Measurements from ENCODE around the gene C1orf50.
"Not testable (repeated sequence)": the region's sequence is repeated elsewhere in the genome, so short reads cannot be mapped to it uniquely, and the experiment has no call there.

The C1orf50 gene

DNA sequence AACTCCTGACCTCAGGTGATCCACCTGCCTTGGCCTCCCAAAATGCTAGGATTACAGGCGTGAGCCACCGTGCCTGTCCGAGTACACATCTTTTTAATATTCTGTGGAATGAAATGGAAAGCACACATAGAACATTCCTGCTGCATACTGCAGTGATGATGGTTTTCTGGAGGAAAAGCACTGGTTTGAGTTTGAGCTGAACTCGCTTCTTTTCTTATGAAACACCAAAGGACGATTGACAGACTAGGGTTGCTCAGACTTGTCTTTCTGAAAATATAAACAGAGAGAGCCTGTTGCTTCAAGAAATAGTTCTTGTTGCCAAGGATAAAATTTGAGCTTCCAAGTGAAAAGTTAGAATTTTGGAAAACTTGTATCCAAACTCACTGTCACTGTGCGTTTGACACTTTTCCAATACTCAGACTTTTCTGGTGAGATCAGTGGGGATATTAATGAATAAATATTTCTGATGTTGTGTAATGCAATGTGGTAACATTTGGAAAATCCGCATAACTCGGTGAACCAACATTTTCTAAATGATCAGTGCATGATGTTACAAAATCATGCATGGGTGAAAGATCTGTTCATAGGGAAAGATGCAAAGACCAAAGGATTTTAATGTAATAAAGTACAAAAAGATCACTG, 34.9 kb downstream of the C1orf50 start:
- no peak for DNase-seq (ENCODE audit: low spot score)

DNA sequence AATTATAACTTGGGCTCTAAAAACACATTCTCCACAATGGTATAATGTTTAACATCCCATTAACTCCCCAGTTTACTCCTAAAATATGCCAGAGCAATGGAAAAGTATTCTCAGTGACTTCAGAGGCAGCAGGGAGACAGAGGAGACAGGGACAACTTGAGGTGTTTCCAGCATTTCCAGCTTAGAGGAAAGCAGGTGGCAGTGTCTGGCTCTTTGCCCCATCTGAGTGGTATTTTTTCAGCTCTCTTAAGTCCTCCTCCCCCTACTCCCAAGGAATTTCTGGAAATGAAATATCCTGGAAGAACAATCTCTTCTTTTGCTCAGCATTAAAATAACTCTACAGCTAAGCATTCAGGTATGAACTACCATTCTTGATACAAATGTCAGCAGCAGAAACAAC, 39.1 kb downstream of the C1orf50 start:
- DNase-seq (ENCODE audit: low spot score): no peak

DNA sequence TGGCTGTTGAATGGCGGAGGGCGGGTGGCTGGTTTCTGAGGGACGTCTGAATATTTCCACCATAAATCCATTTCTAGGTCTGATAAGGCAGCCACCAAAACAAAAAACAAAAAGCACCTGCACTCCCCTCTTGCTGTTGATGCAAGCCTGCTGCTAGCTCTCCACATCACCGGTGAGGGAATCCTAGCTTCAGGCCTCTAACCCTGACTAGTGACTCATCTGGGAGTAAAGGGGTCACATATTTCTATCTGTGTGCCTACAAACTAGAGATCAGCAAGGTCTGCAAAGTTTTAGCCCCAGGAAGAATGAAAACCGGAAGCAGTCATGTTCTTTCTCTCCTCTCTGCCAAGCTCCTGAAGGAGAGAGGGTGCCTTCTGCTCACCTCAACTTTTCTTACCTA, 39.5 kb downstream of the C1orf50 start:
- no peak for DNase-seq (ENCODE audit: low spot score)

DNA sequence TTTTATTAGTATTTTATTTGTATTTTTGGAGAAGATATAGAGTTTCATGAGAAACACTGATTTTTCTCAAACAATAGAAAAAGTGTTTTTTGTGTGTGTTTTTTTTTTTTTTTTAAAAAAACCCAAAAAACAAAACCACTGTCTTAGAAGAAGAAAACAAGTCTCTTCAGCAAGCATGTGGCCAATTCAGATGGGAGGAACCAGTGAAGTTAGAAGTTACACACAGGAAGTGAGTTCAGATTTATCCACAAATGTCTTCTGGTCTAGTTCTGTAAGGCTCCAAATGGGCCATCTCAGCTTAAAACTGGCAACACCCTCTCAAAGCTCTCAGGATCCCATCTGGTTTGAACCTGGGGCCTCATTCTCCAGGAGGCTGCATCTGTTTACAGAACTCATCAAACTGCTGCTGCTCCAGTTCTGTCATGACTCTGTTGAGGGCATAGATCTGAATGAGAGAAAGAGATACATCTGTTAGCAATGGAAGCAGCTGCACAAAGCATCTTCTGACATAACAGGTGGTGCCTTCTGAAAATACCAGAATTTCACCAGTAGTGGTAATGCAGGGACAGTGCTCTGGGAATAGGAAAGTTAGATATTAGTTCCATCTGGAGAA, 40.1 kb downstream of the C1orf50 start:
- no peak for DNase-seq (ENCODE audit: low spot score)

DNA sequence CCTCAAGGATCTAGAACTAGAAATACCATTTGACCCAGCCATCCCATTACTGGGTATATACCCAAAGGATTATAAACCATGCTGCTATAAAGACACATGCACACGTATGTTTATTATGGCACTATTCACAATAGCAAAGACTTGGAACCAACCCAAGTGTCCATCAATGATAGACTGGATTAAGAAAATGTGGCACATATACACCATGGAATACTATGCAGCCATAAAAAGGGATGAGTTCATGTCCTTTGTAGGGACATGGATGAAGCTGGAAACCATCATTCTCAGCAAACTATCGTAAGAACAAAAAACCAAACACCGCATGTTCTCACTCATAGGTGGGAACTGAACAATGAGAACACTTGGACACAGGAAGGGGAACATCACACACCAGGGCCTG, 47.8 kb downstream of the C1orf50 start:
- not testable (repeated sequence) for DNase-seq (ENCODE audit: low spot score)

DNA sequence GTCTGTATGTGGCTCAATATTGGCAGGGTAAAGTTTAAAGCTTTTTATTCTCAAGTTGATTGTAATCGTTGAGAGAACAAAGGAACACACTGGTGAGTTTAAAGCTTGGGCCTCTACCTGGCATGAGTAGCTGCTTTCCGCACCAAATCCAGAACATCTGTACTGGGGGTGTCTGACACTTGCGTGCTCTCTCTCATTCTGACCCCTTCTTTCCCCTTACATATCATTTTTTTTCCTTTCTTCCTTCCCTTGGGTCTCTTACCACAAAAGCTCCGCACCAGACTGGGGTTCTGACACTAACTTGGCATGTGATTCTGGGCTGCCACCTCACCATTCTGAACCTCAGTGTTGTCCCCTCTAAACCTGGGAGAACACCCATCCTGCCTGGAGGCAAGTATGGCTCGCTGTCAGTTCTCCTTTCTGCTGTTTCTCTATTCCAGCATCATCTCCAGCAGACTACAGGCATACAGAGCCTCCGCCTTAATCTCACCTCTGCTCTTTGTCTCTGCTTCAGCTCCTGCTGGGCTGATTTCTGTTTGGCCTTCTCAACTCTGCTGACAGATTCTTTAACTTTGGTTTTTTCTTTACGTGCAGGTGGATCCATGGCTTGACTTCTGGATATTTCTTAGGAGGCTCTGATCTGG, 49.0 kb downstream of the C1orf50 start:
- DNase-seq (ENCODE audit: low spot score): no peak

DNA sequence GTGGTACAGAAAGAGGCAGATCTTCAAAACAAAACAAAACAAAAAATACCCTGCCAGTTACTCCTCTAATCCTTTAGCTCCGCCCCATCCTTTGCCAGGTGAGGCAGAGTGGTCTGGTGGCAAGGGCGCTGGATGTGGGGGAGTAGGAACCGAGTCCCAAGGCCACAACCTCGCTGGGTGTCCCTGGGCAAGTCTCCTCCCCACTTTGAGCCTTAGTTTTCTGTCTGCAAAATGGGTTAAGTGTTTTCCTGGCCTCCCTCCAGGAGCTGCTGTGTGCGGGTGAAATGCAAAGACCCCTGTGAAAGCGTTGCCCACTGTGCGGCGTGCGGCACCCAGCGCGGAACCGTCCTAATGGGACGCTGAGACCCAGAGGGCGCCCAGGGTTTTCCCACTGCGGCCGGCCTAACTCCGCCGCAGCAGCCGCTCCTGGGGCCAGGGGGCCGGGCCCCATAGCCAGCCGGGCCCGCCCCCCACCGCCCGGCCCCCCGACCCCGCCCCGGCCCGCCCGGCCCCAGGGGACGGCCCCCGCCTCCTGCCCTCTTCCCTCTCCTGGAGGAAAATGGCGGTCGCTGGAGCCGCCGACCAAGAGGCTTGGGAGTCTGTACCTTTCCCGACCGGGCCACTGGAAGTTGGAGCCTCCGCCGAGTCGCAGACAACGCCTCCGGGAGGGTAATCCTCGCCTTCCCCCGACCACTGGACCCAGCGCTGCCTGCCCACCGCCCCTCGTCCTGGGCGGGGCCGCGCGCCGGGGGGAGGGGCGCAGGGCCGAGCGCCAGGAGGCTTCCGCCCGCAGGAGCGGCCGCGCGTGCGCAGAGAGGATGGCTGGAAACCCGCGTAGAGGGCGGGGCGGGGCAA, 49.8 kb downstream of the C1orf50 start, which contains the start of the genes ERMAP and SVBP:
Gene ERMAP (plus strand): TSS at position 538 of the 855 bp plus-strand sequence. CDS start 13,327 bp downstream, outside the sequence.
Gene SVBP (minus strand): TSS at position 813 of the 855 bp plus-strand sequence. CDS start 853 bp downstream, outside the sequence.
- peak; percentile 96 for DNase-seq (ENCODE audit: low spot score)

DNA sequence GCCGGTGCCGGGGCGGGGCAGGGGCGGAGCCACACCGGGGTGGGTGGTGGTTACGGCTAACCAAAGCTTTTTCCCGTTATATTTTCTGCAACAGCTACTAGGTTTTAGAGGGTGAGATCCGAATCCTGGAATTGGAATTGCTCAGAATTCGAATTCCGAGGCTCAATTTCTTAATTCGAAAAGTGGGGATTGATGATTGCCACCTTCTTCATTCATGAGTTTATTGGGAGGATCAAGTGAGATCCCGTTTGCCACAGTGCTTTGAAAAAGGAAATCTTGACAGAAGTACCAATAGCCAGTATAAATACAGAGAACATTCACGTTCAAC, 50.4 kb downstream of the C1orf50 start:
- no peak for DNase-seq (ENCODE audit: low spot score)

DNA sequence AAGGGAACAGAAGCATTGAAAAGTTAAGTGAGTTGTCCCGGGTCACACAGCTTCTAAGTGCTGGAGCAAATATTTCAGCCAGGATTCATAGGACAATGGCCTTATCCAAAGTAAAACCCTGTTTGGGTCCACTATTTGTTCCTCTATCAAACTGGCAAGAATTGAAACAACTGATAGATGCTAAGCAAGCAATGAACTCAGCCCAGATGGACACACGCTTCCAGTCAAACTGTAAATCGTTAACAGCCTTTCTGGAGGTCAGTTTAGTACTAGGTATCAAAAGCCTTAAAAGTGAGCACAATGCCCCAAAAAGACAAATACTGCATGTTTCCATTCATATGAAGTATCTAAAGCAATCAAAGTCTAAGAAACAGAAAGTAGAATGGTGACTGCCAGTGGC, 50.9 kb downstream of the C1orf50 start:
- no peak for DNase-seq (ENCODE audit: low spot score)

DNA sequence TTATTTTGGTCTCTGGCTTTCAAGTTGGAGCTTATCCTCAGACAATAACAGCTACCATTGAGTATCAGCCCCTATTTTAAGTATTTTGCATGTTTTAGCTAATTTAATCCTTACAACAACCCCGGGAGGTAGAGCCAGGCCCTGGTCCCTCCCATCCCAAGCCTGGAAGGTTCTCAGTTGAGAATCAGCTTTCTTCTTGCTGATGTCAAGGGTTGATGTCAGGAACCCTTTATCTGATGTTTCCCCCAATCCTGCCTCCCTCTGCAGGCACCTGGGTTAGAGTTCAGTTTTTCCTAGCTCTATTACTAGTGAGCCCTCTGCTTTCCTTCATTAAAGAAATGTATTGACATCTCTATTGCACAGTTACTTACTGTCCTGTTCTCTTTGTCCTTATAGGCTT, 53.8 kb downstream of the C1orf50 start:
- peak; percentile 45 for DNase-seq (ENCODE audit: low spot score)

DNA sequence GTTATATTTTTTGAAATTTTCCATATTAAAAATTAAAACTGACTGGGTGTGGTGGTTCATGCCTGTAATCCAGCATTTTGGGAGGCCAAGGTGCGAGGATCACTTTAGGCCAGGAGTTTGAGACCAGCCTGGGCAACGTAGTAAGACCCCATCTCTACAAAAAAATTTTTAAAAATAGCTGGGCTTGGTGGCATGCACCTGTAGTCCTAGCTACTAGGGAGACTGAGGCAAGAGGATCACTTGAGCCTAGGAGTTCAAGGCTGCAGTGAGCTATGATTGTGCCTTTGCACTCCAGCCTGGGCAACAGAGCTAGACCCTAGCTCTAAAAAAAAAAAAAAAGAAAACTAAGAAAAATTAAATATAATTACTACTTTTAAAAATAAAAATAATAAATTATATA, 54.6 kb downstream of the C1orf50 start:
- DNase-seq (ENCODE audit: low spot score): no peak

DNA sequence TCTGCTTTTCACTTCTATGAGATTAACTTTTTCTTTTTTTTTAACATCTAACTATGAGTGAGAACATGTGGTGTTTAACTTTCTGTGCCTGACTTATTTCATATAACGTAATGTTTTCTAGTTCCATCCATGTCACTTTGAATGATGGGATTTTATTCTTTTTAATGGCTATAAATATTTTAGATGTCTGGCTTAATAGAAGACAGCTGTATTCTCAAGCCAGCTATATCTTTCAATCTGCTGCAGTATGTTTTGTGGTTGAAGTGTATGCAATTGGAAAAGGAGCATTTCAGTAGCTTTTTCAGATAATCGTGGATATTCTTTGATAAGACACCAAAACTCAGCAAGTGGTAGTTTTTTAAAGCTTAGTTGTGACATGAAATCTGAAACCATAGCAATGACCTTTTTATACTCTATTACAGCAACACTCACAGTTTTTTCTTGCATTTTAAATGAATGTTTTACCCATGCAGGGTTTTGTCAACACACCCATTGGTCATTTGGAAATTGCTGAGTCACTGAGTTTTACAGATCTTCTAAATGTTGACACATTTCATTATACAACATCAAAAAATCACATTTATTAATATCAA, 55.8 kb downstream of the C1orf50 start:
- DNase-seq (ENCODE audit: low spot score): peak; percentile 84

DNA sequence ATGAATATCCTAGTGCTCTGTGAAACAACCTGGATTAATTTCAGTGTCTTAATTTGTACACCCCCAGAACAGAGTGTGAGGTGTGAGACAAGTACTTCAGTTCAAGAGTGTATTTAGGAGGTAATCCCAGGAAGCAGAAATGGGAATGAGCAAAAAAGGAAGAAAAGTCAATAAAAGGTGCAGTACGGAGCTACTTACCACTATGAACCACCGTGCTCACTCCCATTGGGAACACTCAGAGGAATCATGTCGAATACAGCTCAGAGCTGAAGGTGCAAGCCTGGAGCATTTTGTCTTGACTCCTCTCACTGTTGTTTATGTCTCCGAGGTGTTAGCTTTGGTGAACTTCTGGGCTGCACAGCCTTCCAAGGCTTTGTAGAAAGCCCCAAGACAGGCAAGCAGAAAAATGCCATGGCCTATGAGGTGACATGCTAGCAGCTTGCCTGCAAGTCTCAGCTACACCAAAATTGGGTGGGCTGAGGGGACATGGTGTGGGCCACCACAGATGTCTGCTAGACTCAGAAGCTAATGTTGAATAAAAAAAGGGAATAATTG, 57.5 kb downstream of the C1orf50 start:
- peak; percentile 67 for DNase-seq (ENCODE audit: low spot score)

DNA sequence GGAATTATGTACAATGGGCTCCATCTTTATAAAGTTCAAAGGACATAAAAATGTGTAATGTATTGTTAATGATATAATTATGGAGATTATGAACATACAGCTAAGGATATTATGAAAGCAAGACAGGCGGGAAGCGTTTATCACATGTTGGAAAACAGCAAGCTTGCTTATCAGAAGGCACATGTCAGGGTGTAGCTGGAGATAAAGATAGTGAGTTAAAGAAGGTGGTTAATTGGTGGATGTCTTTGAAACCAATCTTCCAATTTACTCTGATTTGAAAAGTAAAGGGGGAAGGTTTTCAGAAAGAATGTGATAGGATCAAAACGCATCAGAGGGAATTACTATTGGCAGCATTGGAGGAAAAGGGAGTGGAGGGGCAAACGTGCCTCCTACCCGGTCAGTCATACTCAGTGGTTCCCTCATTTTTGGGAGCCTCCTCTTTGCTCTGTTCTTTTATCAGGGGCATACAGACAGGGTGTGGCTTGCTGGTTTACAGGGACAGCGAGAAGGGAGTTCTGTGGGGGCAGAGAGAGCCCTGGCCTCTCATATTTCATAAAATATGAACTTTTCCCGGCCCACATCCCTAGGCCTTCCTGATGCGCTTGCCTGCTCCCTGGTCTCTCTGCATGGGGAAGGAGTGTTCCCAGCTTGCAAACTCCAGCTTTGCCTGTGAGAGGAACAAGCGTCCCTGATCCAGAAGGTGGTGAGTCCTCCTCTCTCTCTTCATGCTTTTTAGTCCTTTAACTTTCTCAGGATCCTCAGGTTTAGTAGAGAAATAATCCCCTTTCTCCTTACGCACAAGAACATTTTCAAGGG, 58.2 kb downstream of the C1orf50 start:
- DNase-seq (ENCODE audit: low spot score): peak; percentile 88

All from hematopoietic multipotent progenitor cell treated with erythropoietin and hydrocortisone succinate and interleukin-3 and kit ligand, for 17 days (in vitro differentiated cells).